Prostate gland (tissue), 2 donors: Measurements from ENCODE around the gene GDI1.

Experiments used
- POLR2A ChIP-seq: fragments of 450-650 bp; IDR thresholded peaks from one replicate; pipeline ENCODE4 v1.6.1; 2016; ENCODE audit warnings: antibody characterized with exemption, mild to moderate bottlenecking
- POLR2AphosphoS5 ChIP-seq: sonication (generic); formaldehyde crosslinking; IDR thresholded peaks from one replicate; pipeline ENCODE4 v1.6.1; 2017; ENCODE audit warnings: antibody characterized with exemption
- TF ChIP-seq, protein P1 (sequence below), 4 experiments: fragments of 200-600 bp in 2 of 4; fragments of 450-650 bp in 2 of 4; sonication (generic) in 2 of 4; IDR thresholded peaks; 1 replicate in 3 of 4; 2 replicates in 1 of 4; pipeline ENCODE4 v1.5.1; 2016 to 2019; ENCODE audit warnings: antibody characterized with exemption in 4 of 4, mild to moderate bottlenecking in 2 of 4, moderate library complexity in 2 of 4

DNA sequence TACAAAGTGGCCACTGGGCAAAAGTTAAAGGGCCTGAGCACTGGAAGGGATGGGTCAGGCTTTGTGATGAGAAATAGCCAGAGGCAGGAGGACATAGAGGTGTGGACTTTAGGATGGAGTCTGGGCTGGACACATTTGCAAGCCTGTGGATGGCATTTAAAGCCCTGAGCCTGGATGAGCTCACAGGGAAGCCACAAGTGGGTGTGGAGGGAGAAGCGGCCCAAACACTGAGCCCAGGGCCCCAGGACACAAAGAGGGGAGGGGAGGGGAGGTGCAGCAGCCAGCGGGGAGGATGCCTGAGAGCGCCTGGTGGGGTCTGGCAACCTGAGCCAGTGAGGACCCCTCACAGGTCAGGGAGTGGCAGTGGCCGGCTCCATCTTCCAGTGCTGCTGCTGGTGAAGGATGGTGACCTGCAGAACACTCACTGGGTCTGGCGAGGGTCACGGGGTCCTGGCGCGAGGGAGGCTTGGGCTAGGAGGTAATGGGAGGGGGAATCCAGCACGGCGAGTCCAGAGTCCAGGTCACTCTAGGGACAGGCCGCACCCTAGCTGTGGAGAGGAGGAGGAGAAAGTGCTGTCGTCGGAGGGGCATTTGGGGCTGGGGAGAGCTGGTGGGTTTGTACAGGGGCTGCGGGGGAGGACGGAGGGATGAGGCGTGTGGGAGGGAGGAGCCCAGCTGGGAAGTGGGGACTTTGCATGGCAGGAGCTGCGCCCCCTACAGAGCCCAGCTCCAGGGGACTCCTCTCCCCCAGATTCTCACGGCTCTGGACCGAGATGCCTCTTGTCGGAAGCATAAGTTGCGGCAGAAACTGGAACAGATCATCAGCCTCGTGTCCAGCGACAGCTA is 35.1 kb downstream of the GDI1 start:
- TF ChIP-seq POLR2AphosphoS5: no peak
- TF ChIP-seq, protein P1, sequence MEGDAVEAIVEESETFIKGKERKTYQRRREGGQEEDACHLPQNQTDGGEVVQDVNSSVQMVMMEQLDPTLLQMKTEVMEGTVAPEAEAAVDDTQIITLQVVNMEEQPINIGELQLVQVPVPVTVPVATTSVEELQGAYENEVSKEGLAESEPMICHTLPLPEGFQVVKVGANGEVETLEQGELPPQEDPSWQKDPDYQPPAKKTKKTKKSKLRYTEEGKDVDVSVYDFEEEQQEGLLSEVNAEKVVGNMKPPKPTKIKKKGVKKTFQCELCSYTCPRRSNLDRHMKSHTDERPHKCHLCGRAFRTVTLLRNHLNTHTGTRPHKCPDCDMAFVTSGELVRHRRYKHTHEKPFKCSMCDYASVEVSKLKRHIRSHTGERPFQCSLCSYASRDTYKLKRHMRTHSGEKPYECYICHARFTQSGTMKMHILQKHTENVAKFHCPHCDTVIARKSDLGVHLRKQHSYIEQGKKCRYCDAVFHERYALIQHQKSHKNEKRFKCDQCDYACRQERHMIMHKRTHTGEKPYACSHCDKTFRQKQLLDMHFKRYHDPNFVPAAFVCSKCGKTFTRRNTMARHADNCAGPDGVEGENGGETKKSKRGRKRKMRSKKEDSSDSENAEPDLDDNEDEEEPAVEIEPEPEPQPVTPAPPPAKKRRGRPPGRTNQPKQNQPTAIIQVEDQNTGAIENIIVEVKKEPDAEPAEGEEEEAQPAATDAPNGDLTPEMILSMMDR (IDR thresholded peaks at IDR 0.05): no peak
- no peak for TF ChIP-seq POLR2A
